HUDEP-2 (cell line): ENCODE data around the gene TRUB1.
A peak's percentile ranks its signal among the peaks of the same experiment; 100 is the strongest.

Experiments used
- DNase-seq, 76 experiments: peaks; one replicate each; lab custom pipeline; 2025; ENCODE audit not compliant: unreplicated experiment in 76 of 76; lab: John Stamatoyannopoulos, UW

TRUB1 gene

DNA sequence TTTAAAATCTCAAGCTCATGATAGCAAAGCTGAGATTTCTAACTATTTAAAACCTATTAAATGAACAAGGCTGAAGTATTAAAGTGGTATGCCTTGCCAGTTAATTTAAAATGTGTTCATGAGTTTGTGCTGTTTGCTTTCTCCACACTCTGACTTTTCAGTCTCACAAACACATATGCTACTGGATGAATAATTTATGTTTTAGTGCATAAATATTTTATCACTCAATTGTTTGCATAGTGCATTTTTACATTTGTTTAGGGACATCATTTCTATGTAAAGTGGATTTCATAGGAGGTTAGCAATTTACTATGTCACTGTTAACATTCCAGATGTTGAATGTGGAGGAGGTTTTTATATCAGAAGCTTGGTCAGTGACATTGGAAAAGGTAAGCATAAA lies 36.0 kb downstream of the TRUB1 start:
- no peak for DNase-seq

DNA sequence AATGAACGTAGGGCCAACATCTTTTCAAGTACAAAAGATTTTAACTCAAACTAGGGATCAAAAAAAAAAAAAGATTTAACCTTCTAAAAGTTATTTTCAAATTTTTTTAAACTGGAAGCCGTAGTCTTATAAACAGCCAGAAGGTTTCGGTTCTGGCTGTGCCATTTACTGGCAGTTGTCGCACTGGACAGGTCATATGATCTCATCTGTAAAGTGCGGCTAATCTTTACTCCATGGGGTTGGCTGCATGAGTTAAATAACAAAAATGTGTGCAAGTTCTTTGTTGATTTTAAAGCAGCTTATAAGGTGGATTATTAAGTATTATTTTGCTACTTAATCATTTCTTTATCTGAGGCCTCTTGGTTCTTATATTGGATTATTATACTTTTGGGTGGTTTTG lies 36.6 kb downstream of the TRUB1 start:
- DNase-seq, result no peak

DNA sequence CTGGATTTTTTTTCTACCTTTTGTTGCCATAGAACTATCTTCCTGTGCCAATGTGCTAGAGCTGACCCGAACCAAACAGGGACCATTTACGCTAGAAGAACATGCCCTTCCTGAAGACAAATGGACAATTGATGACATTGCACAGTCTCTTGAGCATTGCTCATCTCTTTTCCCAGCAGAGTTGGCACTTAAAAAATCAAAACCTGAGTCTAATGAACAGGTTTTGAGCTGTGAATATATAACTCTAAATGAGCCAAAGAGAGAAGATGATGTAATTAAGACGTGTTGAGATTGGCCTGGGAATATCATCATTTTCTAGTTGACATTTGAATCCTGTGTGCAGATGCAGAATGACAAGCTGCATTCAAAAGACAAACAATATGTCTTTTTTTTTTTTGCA lies 37.1 kb downstream of the TRUB1 start:
- no peak for DNase-seq

DNA sequence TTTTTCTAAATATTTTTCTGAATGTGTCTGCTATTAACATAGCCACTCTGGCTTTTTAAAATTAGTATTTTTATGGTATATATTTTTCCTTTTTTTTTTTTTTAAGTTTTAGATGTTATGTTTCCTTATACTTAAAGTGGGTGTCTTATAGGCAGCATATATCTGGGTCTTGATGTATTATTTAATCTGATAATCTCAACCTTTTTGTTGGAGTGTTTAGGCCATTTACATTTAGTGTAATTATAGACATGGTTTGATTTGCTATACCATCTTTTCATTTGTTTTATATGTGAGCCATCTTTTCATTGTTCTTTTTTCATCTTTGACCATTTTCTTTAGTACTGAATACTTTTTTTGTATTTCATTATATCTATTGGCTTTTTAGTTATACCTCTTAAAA lies 45.0 kb downstream of the TRUB1 start:
- no peak for DNase-seq

DNA sequence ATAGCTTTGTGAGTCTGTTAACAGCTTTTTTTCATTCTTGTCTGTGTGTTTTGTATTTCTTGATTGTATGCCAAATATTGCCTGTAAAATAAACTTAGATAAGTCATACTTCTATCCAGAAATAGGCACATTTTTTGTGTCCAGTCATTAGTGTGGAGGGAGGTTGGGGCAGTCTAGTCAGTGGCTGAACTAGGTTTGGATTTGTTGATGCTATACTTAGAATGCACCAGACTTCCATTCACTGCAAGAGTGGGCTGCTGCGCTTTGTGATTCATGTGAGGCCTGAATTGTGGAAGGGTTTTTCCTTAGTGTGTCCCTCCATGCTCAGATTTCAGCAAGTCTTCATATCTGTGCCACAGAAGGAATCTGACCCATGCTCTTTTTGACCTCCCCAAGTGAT lies 50.0 kb downstream of the TRUB1 start:
- DNase-seq, result no peak

DNA sequence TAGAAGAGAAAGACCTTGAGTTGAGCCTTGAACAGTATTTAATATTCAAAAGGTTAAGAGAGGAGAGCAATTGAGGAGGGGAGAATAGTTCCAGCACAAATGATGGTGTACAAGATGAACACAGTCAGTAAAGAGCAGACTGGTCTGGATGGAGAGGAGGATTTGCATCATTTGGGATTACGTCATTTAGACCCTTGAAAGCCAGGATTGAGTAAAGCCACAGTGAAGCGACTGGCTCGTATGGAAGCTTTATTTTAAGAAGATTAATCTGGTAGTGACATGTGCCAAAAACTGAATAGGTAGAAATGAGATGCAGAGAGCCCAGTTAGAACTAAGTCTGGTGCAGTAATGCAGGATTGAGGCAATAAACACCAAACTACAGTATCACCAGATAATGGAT lies 52.6 kb downstream of the TRUB1 start:
- DNase-seq, result no peak

DNA sequence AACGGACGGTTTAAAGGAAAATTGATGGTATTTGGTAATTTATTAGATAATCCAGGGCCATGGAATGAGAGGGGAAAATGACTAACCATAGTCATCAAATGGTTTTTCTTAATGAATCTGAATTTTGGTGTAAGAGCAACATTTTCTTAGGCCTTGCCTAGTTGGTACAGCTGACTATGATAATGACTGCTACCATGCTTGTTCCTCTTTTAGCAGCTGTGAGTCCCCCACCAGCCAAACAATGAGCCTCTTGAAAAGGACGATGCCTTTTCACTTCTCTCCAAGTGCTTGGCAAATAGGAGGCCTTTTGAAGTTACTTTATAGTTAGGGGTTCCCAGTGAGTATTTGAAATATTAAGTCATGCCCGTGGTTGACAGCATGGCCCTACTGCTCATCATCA lies 53.0 kb downstream of the TRUB1 start:
- no peak for DNase-seq

DNA sequence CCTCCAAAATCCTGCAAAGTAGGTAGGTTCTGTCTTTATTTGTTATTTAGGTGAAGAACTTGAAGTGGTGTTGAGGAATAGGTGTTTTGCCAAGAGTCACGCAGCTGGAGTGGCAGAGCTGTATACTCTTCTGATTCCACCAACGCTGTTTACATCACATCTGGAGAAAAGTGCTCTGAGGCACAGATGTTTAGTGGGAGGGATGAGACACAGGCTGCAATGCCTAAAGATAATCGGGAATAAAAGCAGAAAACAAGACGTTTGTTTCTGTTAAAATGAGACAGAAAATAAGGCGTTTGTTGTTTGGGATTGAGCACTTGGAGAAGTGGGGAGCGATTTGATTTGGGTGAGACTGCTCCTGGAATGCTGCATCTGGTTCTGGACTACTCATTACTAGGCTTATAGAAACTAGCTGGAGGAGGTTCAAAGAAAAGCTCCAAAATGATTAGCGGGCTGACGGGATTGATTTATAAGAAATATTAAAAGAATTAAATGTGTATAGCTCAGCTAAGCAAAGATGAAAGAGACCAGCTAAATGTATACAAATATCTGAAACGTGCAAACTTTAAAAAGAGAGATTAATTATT lies 54.3 kb downstream of the TRUB1 start:
- no peak for DNase-seq

DNA sequence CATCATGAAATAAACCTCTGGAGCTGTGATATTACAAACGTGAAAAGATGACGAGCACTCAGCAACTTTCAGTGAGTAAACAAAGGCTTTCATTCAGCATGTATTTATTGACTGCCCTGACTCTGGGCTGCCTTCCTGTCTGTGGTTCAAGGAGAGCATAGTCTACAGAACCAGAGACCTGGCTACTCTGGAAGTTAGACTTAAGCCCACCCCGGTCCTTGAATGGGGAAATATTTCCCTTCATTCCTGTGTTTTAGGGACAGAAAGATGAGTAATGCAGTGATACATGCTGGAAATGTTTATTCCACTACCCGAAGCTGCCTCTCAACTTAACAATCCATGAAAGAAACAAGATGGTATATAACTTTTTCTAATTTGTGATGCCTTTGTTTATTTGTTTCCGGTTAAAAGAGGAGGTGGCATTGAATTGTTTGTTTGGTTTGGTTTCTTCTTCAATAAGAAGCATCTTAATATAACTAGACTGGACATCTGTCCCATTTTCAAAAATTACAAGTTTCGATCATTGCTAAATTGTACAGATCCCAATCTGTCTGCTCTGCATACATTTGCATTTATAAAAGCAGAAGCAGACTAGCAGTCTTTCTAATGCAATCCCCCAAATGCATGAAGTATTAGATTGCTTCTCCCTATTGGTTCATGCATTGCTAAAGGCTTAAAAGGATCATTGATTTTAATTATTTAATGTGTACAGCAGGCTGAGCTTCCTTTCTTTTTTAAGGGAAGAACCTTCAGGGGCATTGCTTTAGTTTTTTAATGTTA lies 57.7 kb downstream of the TRUB1 start:
- no peak for DNase-seq

DNA sequence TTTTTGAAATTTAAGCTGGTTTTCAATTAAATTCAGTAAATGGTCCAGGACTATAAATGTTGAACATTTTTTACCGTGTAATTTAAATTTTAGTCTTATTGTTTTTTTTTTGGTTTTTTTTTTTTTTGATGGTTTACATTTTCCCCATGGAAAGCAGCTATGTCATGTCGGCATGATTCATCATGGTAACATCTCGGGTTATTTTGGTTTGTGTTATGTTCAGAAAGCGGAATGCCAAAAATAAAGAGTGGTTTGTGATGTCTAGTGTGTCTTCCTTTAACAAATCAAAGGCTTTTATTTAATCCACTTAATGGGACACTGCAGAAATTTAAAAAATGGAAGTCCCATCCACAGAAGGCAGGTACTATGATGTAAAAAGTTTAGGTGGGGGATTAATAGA lies 58.5 kb downstream of the TRUB1 start:
- no peak for DNase-seq

DNA sequence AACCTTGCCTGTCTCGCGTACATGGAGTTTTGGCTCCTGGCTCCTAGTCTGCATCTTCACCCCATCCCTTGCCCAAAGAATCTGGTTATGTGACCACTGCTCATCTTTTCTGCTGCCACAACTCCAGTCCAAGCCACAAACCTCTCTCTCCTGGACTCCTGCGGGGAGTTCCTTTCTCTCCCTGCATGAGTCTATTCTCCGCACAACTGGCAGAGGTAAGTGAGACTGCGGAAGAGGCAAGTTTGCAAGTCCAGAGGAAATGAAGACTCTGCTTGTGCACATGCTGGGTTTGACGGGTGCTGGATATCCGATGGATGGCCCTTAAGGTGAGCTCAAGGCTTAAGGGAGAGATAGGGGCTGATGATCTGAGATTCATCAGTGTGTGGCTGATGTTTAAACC lies 61.0 kb downstream of the TRUB1 start:
- no peak for DNase-seq

DNA sequence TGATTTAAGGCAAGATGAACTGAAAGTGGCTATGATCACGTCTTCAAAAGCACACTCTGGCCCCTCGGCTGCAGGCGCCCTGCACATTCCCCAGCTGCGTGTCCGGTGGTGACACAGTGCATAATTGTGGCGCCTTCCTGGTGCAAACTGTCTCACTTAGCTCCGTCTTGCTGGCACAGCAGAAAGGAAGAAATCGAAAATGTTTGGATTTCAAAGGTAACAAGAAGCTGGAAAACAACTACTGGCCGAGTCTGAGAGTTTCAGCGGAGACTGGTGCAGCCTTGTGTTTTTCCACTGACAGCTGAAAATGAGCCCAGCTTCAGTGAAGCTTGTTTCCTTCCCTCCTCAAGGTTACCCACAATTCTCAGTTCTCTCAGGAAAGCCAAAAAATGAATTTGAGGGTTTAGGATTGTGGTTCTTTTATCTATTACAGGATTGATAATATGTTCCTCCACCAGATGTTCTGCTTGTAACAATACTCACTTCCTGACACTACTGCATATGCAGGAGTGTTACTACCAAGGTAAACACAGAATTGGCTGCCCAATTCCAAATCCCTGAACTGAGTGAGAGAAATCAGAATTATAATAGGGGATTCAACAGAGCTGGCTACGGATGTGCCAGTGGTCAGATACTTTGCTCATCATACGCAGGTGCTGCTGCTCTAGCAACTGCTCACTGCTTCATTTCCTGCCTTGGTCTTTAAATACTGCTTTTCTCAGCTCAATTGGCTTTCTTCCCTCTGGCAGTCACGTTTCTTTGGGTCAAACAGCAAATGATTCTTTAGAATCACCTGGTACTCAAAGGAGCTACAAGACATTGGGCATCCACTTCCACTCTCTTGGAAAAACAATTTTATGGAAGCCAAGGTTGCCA lies 63.7 kb downstream of the TRUB1 start:
- DNase-seq, result peak in 1 of 76 experiments; percentile 3

DNA sequence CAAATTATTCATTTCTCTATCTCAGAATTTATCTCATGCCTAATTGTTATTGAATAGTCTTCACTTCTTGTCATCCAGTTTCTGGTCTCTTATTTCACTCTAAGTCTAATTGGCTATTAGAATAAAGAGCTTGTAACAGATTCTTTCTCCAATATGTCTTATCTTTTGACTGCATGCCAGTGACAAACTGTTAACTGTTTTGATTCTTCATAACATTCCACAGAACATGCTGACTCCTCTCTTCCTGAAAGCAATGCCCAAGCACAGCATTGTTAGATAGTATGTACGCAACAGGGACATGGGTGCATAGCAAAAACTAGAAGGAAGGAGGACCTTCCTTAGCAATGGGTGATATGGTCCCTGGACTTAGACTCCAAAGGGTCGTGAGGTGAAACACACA lies 65.4 kb downstream of the TRUB1 start:
- DNase-seq, result no peak

DNA sequence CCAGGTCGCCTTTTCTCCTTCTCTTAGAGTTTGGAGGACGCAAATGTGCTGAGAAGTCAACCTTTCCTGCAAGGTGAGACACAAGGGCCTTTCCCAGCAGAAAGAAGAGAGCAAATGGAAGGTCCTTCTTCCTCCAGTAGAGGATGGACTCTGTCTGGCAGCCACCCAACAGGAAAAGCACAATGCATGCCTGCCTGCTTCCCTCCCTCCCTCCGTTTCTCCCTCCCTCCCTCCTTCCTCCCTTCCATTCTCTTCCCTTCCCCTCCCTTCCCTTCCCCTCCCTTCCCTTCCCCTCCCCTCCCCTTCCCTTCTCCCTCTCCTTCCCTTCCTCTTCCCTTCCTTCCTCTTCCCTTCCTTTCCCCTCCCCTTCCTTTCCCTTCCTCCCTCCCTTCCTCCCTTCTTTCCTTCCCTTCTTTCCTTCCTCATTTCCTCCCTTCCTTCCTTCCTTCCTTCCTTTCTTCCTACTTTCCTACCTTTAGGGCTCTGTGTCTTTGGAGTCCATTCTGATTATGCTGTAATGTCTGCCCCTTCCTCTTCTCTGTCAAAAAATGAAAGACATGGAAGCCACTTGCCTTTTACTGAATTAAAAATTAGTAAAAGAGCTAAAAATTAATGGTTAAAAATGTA lies 66.4 kb downstream of the TRUB1 start:
- no peak for DNase-seq

DNA sequence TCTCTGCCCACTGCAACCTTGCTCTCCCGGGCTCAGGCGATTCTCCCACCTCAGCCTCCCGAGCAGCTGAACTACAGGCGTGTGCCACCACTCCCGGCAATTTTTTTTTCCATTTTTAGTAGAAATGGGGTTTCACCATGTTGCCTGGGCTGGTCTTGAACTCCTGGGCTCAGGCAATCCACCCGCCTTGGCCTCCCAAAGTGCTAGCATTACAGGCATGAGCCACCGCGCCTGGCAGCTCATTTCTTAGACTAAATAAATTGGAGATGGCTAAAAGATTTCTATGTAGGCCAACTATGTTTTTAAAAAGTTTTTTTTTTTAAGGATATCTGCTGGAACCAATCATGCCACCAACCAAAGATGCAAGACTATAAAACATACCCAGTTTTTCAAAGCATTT lies 67.8 kb downstream of the TRUB1 start:
- no peak for DNase-seq

DNA sequence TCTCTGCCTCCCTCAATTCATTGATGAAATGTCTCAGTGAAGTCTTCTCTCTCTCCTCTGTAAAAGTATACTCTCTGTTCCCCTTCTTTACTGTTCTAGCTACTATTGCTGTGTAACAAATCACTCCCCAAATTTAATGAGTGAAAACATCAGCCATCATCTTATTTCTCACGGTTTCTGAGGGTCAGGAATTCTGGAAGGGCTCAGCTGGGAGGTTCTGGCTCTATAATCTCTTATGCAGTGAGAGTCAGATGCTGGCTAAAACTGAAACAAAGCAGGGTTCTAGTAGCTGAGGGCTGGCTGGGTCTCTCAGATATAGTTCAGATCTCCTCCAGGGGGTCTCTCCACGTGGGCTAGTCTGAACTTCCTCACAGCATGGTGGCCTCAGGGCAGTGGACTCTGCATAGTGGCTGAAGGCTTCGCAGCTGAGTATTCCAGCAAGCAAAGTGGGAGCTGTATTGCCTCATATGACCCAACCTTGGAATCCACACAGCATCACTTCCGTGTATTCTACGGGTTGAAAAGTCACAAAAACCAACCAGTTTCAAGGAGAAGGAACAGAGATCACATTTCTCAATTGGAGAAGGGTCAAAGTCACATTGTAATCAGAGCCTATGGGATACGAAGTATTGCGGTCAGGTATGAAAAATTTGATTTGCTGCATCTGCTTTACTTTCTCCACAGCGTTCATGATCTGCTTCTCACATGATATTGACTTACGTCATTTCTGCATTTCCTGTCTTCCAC lies 80.4 kb downstream of the TRUB1 start:
- DNase-seq, result no peak

DNA sequence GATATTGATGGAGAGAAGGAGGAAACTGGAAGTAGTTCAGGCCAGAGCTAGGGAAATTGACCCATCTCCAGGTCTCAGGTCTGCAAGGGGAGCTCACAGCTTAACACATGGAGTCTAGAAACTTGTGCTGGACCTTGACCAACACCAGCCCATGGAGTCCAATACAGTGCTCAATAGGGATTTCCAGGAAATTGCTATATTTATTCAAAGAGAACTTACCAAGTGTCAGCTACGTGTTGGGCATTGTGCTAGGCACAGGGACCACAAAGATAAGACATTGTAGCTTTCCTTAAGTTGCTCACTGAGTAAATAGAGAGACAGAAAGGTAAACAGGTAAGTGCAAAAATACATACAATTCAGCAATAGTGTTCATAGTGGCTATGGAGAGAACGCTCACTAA lies 82.5 kb downstream of the TRUB1 start:
- DNase-seq, result no peak

DNA sequence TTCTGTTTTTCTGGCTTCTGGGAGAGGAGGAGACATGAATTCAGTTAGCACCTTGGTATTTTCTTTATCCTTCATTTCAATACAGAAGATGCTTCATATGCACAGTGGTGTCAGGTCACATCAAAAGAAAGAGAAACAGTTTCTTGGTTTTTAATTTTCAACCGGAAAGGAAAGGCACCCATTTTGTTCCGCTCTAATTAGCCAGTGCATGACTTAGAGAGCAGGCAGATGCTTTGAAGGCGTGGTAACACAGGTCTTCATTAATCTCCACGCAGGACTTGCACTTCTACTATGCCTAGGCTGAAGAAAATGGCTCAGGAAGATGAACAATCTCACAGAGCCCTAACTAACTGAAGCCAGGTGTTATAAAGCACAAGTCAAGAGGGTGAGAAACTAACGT lies 84.7 kb downstream of the TRUB1 start:
- no peak for DNase-seq

DNA sequence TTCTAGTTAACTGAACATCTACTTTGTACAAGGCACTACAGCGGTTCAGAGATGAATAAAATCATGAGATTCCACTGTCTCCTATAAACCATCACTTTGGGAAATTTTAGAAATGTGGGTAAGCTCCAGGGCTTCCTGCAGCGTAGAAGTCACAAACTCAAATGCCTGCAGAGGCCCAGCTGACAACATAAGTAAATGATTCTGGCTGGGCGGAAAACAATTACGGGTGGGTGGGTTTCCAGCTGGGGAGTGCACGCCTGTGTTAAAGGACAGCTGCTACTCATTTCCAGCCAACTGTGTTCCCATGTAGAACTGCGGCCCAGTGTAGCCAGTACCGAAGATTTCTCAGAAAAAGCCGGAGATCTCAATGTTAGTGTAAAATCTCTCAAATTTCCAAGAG lies 85.7 kb downstream of the TRUB1 start:
- no peak for DNase-seq

DNA sequence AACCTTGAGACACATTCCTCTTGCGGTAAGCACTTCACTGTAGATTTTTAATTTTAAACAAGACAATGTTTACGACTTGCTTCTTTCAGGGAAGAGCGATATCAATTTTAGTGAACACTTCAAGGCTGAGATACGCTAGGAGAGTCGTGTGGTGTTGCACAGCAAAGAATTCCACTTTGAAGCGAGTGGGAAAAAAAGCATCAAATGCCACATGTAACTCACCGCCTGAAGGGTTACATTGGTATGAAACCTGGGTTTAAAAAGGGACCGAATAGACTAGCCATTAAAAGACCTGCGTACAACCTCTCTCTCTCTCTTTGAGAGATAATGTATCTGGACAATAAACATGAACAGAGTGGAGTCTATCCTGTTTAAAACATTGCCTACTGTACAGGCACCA lies 86.4 kb downstream of the TRUB1 start:
- DNase-seq, result no peak
